Activated B cell treated with CpG ODN at 0.5 μM for 24 hours (primary cell): ENCODE data around the gene MYCN. TPM values are rescaled to one million over a fixed set of nuclear protein-coding genes. Genes with fewer than 3 reads are reported as not detected.
"Not testable (repeated sequence)": the region's sequence is repeated elsewhere in the genome, so short reads cannot be mapped to it uniquely, and the experiment has no call there.

Experiments
- ATAC-seq: fragments of 200-7000 bp; cut with Tn5 transposase; one replicate; pipeline ENCODE4 v1.10.0; 2021; ENCODE audit warnings: low read depth, mild to moderate bottlenecking, moderate library complexity
- CTCF ChIA-PET: fragments of 350-600 bp; sonication (Branson Sonifier 250); formaldehyde crosslinking; loops from one replicate; lab custom pipeline; 2021; ENCODE audit warnings: antibody characterized with exemption; lab: Charles Lee
- POLR2A ChIA-PET: fragments of 350-600 bp; sonication (Branson Sonifier 250); formaldehyde crosslinking; loops from one replicate; lab custom pipeline; 2021; ENCODE audit warnings: antibody characterized with exemption; lab: Charles Lee
- DNase-seq: peaks from one replicate; pipeline ENCODE4 v3.0.0; 2022
- H3K27ac Mint-ChIP-seq: one replicate; pipeline ENCODE4 v1.8.0; 2020; ENCODE audit warnings: mixed read lengths
- H3K27me3 Mint-ChIP-seq: one replicate; pipeline ENCODE4 v1.8.0; 2021; ENCODE audit warnings: mixed read lengths
- H3K36me3 Mint-ChIP-seq: one replicate; pipeline ENCODE4 v1.8.0; 2021; ENCODE audit warnings: low read depth, mixed read lengths
- H3K4me1 Mint-ChIP-seq: one replicate; pipeline ENCODE4 v1.8.0; 2021; ENCODE audit warnings: mixed read lengths
- H3K4me3 Mint-ChIP-seq: one replicate; pipeline ENCODE4 v1.8.0; 2020; ENCODE audit warnings: mild to moderate bottlenecking, mixed read lengths
- H3K9me3 Mint-ChIP-seq: one replicate; pipeline ENCODE4 v1.8.0; 2020; ENCODE audit warnings: mixed read lengths
- CTCF ChIP-seq: fragments of 200-600 bp; IDR thresholded peaks from one replicate; pipeline ENCODE4 v1.8.0; 2022; ENCODE audit warnings: antibody characterized with exemption, mild to moderate bottlenecking
- intact Hi-C: fragments of 100-400 bp; cut with micrococcal nuclease; formaldehyde crosslinking; loops from one replicate; pipeline ENCODE4 v1.15.1; 2024
- total RNA-seq: library from RNA; stranded (reverse); gene quantifications from 2 replicates; pipeline ENCODE4 v1.2.3, GENCODE V29; 2022

Gene MYCN
- total RNA-seq, 1 donor from 2014 or later = not detected

GRCh38 chr2:15956230-15956629 is 15.9 kb downstream of the MYCN start:
- ChIA-PET CTCF (no interaction called here), POLR2A (no interaction called here)
- DNase-seq (no peak), ATAC-seq (no peak)
- Mint-ChIP-seq H3K27me3 (peaks cover 13% of the 10 kb centered on the region), H3K36me3 (no peaks in the 10 kb centered on the region), H3K9me3 (no peaks in the 10 kb centered on the region), H3K27ac (no peak overlapping the region), H3K4me1 (no peaks in the 10 kb centered on the region), H3K4me3 (no peak overlapping the region)
- TF ChIP-seq CTCF = no peak
- intact Hi-C loops = no loop called here

- Mint-ChIP-seq H3K4me1 (no peaks in the 10 kb centered on the region), H3K36me3 (no peaks in the 10 kb centered on the region), H3K9me3 (peaks cover 3% of the 10 kb centered on the region), H3K27ac (no peak overlapping the region), H3K4me3 (no peak overlapping the region), H3K27me3 (peaks cover 15% of the 10 kb centered on the region)
- intact Hi-C loops = no loop called here
- no peak for TF ChIP-seq CTCF
- ChIA-PET POLR2A (no interaction called here), CTCF (no interaction called here)
- DNase-seq = no peak
- no peak for ATAC-seq
These were observed 16.7 kb downstream of the MYCN start for GRCh38 chr2:15956751-15957736.

- intact Hi-C loops = no loop called here
- no peak for ATAC-seq
- Mint-ChIP-seq H3K27ac (no peak overlapping the region), H3K4me1 (no peaks in the 10 kb centered on the region), H3K4me3 (no peak overlapping the region), H3K36me3 (no peaks in the 10 kb centered on the region), H3K9me3 (peaks cover 3% of the 10 kb centered on the region), H3K27me3 (peaks cover 15% of the 10 kb centered on the region)
- ChIA-PET POLR2A (no interaction called here), CTCF (no interaction called here)
- no peak for DNase-seq
- no peak for TF ChIP-seq CTCF
These were observed 17.7 kb downstream of the MYCN start for GRCh38 chr2:15957881-15958713.

GRCh38 chr2:15959331-15960153 is 19.2 kb downstream of the MYCN start:
- ATAC-seq = no peak

GRCh38 chr2:15960154-15960520 is 19.8 kb downstream of the MYCN start:
- H3K27ac Mint-ChIP-seq, H3K36me3 Mint-ChIP-seq, H3K4me1 Mint-ChIP-seq, POLR2A ChIA-PET, CTCF ChIA-PET, intact Hi-C loops, H3K9me3 Mint-ChIP-seq, DNase-seq, ATAC-seq, H3K4me3 Mint-ChIP-seq: not testable (repeated sequence)
- H3K27me3 Mint-ChIP-seq = peaks cover 15% of the 10 kb centered on the region

More at GRCh38 chr2:15959331-15960153, 19.2 kb downstream of the MYCN start:
- peaks cover 3% of the 10 kb centered on the region for H3K9me3 Mint-ChIP-seq
- ChIA-PET CTCF (no interaction called here), POLR2A (no interaction called here)
- intact Hi-C loops = no loop called here
- no peak overlapping the region for H3K4me3 Mint-ChIP-seq
- no peaks in the 10 kb centered on the region for H3K36me3 Mint-ChIP-seq
- H3K4me1 Mint-ChIP-seq = no peaks in the 10 kb centered on the region
- no peak for DNase-seq
- no peak for TF ChIP-seq CTCF
- no peak overlapping the region for H3K27ac Mint-ChIP-seq
- H3K27me3 Mint-ChIP-seq = peaks cover 15% of the 10 kb centered on the region

GRCh38 chr2:15963109-15963976 is 23.0 kb downstream of the MYCN start:
- POLR2A ChIA-PET, CTCF ChIA-PET, H3K9me3 Mint-ChIP-seq, H3K36me3 Mint-ChIP-seq, ATAC-seq, intact Hi-C loops, H3K4me3 Mint-ChIP-seq, DNase-seq, H3K27me3 Mint-ChIP-seq, H3K27ac Mint-ChIP-seq: not testable (repeated sequence)
- peaks cover 12% of the 10 kb centered on the region for H3K4me1 Mint-ChIP-seq
